Effector memory CD8-positive, alpha-beta T cell (primary cell): ENCODE measurements around the gene NUDT16L1.

Experiments
- ATAC-seq: fragments of 150-1000 bp; cut with Tn5 transposase; replicated peaks from 2 replicates; pipeline ENCODE4 v1.10.0; 2021; ENCODE audit warnings: mild to moderate bottlenecking, moderate library complexity
- DNase-seq, 3 experiments: peaks; one replicate each; pipeline ENCODE4 v3.0.0; 2021
- H3K27ac Mint-ChIP-seq, 2 donors: one replicate each; pipeline ENCODE4 v1.8.0; 2022; ENCODE audit warnings: mild to moderate bottlenecking in 2 of 2, mixed read lengths in 2 of 2, moderate library complexity in 2 of 2
- H3K27me3 Mint-ChIP-seq, 2 donors: one replicate each; pipeline ENCODE4 v1.8.0; 2022; ENCODE audit warnings: mixed read lengths in 2 of 2
- H3K36me3 Mint-ChIP-seq: one replicate; pipeline ENCODE4 v1.8.0; 2022; ENCODE audit warnings: mild to moderate bottlenecking, moderate library complexity, mixed read lengths; ENCODE audit not compliant: insufficient read depth
- H3K4me1 Mint-ChIP-seq, 2 donors: one replicate each; pipeline ENCODE4 v1.8.0; 2022; ENCODE audit warnings: low read depth in 2 of 2, mixed read lengths in 2 of 2
- H3K4me3 Mint-ChIP-seq, 2 donors: one replicate each; pipeline ENCODE4 v1.8.0; 2022; ENCODE audit warnings: mild to moderate bottlenecking in 2 of 2, mixed read lengths in 2 of 2, moderate library complexity in 2 of 2
- H3K9me3 Mint-ChIP-seq, 2 donors: one replicate each; pipeline ENCODE4 v1.8.0; 2022; ENCODE audit warnings: mixed read lengths in 2 of 2

The NUDT16L1 gene

DNA sequence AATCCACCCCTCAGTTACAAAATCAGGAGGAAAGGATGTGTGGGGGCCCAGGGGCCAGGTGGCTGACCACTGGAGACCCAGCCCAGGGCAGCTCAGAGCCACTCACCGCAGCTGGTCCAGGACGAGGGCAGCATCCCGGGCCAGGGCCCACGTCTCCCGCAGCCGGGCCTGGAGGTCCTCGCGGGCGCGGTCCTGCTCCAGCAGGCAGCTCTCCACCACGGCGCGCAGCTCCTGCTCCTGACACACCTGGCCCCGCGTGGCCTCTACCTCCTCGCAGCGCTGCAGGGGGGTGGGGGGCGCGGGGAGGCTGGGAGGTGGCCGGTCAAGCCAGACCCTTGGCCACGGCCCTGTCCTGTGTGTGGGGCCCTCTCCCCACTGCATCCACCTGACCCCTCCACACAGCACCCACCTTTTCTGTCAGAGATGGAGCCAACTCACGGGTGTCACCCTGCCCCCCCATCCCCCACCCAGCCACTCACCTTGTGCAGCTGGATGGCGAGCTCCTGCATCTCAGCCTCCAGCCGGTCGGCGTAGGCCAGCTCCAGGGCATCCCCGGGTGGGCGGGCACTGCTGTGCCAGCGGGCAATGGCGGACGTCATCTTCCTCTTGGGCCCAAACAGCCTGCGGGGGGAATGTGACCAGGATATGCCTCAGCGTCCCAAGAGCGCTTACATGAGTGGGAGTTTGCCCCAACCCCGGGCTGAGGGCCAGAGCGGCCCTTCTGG, 5.1 kb downstream of the NUDT16L1 start:
- Mint-ChIP-seq H3K4me1 (peaks cover 7 to 8% of the 10 kb centered on the region in 2 donors), H3K27me3 (no peaks in the 10 kb centered on the region), H3K36me3 (peaks cover 54% of the 10 kb centered on the region), H3K27ac (peak overlapping the region in 1 of 2 donors; percentile 51), H3K4me3 (no peak overlapping the region), H3K9me3 (no peaks in the 10 kb centered on the region)
- no peak for ATAC-seq
- no peak for DNase-seq

DNA sequence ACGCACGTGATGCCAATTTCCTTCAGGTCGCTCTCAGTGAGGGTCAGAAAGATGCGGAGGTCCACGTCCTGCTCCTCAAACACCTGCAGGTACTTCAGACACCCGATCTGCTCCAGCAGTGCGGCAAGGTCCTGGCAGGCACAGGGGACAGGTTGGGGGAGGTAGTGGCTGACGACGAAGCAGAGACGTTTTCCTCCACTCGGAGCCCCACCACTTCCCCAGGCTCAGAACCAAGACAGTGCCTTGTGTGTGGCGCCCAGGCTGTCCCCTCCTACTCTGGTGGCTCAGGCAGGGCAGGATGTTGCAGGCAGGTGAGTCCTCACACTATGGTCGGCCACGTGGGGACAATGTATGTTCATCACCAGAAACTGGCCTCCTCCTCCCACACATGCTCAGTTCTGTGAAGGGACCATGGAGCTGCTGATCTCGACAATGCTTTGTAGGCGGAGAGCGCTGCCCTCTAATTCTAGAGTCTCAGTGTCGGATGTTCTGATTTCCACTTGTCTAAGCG, 5.7 kb downstream of the NUDT16L1 start:
- H3K36me3 Mint-ChIP-seq: peaks cover 56% of the 10 kb centered on the region
- no peaks in the 10 kb centered on the region for H3K9me3 Mint-ChIP-seq
- ATAC-seq: no peak
- no peaks in the 10 kb centered on the region for H3K27me3 Mint-ChIP-seq
- peaks cover 7 to 8% of the 10 kb centered on the region in 2 donors for H3K4me1 Mint-ChIP-seq
- peak overlapping the region in 1 of 2 donors; percentile 51 for H3K27ac Mint-ChIP-seq
- H3K4me3 Mint-ChIP-seq: no peak overlapping the region
- DNase-seq: no peak

DNA sequence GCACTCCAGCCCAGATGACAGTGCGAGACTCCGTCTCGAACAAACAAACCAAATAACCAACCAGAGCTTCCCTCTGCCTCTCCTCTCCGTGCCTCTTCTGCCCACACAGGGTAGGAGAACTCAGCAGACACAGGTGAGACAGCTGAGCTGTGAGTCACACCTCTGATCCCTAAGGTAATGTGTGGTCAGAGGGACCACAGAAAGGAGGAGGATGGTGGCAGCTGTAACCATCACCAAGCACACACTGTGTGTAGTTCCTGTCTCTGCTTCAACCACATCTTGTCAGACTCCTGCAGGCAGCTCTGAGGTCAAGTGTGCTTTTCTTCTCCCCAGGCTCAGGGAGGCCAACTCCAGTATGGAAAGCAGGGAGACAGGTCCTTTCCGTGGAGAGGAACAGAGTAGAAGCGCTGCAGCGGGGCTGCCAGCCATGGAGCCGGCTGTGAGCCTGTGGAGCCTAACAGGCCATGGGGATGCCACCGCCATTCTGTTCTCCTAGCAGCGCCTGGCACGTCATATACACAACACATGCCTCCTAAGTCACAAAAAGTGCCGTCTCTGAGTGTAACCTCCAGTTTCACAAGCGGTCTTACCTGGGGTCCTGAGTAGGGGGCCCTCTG, 7.1 kb downstream of the NUDT16L1 start:
- no peak for DNase-seq
- H3K4me1 Mint-ChIP-seq: peaks cover 2% of the 10 kb centered on the region in 2 donors
- H3K27ac Mint-ChIP-seq: no peak overlapping the region
- ATAC-seq: peak; percentile 73
- no peak overlapping the region for H3K4me3 Mint-ChIP-seq
- H3K9me3 Mint-ChIP-seq: no peaks in the 10 kb centered on the region
- peaks cover 55% of the 10 kb centered on the region for H3K36me3 Mint-ChIP-seq
- no peaks in the 10 kb centered on the region for H3K27me3 Mint-ChIP-seq

DNA sequence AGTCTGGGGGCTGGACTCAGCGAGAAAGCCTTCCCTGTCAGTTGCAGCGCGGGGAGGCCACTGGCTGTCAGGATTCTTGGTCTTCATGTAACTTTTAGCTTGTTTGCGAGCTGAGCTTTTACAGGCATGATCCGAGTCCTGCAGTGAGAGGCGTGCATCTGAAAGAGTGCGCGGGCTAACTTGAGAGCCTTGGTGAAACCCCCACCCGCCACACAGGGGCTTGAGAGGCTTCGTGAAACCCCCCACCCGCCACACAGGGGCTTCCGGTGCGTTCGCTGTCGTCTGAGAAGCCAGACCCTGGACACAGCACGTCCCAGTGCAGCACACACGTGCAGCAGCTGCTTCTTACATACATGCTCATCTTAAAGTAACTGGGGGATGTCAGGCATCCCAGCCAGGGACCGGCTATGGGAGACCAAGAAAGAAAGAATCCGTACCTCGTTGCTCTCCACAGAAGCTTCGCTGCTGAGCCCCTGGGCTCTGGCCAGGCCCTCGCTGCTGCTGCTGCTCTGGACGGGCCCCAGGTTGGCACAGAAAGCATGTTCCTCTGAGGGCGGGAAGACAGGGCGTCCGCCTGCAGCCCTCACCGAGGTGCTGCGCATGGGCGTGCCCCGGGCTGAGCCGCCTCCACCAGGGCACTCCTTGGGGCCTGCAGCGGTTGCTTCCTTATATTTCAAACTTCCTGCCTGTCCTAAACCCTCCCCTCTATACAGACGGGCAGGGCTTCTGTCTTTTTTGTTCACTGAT, 7.8 kb downstream of the NUDT16L1 start:
- Mint-ChIP-seq H3K27me3 (no peaks in the 10 kb centered on the region), H3K4me3 (no peak overlapping the region), H3K27ac (no peak overlapping the region), H3K4me1 (no peaks in the 10 kb centered on the region), H3K9me3 (no peaks in the 10 kb centered on the region), H3K36me3 (peaks cover 58% of the 10 kb centered on the region)
- ATAC-seq: no peak
- DNase-seq: no peak

DNA sequence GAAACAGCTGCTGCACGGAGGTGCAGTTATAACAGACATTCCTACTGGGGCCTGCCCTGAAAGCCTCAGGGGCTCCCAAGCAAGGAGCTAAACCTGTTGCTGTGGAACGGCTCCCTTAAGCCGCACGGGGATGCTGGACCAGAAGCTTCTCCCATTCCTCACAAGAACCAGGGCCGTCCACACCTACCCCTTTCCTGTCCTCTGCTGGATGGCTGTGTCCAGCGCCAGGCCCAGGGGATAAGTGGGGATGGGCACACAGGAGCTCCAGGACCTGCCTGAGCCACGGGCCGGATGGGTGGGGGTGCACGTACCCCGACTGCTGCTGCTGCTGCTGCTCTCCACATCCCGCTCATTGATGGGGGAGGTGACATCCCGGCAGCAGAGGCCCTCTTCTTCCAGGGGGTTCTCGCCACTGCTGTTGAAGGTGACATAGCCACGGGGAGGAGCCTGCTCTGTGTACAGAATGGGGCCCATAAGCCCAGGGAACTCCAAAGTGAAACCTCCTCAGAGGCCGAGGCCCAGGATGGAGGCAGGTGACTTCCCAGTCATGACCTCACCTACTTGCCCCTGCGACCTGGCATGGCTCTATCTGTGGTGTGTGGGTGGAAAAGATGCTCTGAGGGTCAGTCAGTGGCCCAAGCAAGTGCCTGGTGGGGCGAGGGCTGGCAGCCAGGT, 8.6 kb downstream of the NUDT16L1 start:
- Mint-ChIP-seq H3K27me3 (no peaks in the 10 kb centered on the region), H3K36me3 (peaks cover 55% of the 10 kb centered on the region), H3K4me3 (no peak overlapping the region), H3K27ac (peak overlapping the region in 1 of 2 donors; percentile 59), H3K4me1 (no peaks in the 10 kb centered on the region), H3K9me3 (no peaks in the 10 kb centered on the region)
- ATAC-seq (no peak), DNase-seq (no peak)

DNA sequence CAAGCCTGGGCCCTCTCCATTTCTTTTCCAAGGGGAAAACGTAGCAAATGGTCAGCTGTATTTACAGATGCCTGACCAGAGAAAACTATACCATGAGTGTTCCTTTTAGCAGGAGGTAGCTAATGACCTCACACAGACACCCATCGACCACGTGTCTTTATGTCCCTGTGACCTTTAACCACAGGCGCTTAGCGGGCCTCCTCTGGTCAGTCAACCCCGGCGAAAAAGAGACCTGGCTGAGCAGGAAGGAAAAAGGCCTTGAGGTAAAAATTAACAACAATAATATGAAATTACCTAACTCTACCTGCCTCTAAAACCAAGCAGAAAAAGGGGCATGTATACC, 9.1 kb downstream of the NUDT16L1 start:
- Mint-ChIP-seq H3K4me3 (no peak overlapping the region), H3K27me3 (no peaks in the 10 kb centered on the region), H3K9me3 (no peaks in the 10 kb centered on the region), H3K36me3 (peaks cover 55% of the 10 kb centered on the region), H3K27ac (peak overlapping the region in 1 of 2 donors; percentile 59), H3K4me1 (no peaks in the 10 kb centered on the region)
- no peak for ATAC-seq
- no peak for DNase-seq

DNA sequence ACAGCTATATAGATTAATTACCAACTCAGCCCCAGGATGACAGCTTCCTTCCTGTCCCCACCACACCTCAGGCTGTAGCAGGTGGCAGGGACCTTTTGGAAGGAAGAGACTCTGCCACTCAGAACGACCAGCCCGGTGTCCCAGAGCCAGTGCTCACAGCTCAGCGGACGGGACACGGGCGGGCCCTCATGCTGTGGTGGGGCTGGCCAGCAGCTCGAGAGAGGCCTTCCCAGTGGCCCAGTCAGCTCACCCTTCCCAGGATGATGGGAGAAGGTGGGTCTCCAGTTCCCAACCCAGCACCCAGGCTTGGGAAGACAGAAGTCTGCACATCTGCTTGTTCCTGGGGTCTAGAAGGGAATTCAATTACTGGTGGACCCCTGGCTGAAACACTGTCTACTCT, 10.5 kb downstream of the NUDT16L1 start:
- Mint-ChIP-seq H3K9me3 (no peaks in the 10 kb centered on the region), H3K4me1 (no peaks in the 10 kb centered on the region), H3K27me3 (no peaks in the 10 kb centered on the region), H3K36me3 (peaks cover 51% of the 10 kb centered on the region), H3K27ac (no peak overlapping the region), H3K4me3 (no peak overlapping the region)
- ATAC-seq (no peak), DNase-seq (no peak)

DNA sequence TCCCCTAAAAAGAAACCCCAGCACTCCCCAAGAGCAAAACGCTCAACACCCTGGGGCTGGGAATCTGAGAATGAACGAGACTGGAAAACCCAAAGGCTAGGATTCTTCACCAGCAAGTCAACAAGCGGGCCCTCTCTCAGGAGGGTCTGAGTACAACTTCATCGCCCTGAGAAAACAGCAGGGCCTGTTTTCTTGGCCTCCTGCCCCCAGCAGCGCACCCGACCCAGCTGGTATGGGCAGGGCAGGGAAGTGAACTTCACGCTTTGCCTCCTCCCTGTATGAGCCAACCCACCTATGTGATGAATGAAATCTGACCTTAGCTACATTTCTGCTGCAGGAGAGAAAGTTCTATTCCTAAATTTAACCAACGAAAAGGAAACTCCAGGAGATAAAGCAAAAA, 11.1 kb downstream of the NUDT16L1 start:
- no peaks in the 10 kb centered on the region for H3K4me1 Mint-ChIP-seq
- H3K36me3 Mint-ChIP-seq: peaks cover 50% of the 10 kb centered on the region
- no peak for ATAC-seq
- no peaks in the 10 kb centered on the region for H3K9me3 Mint-ChIP-seq
- DNase-seq: no peak
- H3K27ac Mint-ChIP-seq: no peak overlapping the region
- no peak overlapping the region for H3K4me3 Mint-ChIP-seq
- no peaks in the 10 kb centered on the region for H3K27me3 Mint-ChIP-seq

DNA sequence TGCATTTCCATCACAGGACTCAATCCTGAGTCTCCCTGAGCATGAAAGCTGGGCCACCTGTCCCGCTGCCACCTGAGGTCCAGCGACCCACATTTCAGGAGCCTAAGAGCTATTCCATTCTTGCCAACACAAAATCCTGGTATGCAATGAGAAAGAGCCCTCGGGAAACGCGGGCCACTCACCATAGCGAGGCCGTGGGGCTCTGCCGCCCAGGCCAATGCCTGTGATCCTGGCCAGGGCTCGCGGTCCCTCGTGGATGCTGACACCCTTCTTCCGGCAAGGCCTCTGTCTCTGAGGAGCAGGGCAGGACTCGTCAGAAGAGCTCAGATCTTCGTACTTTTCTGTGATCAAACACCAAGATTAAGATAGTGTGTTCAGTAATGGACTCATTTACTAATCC, 11.6 kb downstream of the NUDT16L1 start:
- no peak overlapping the region for H3K4me3 Mint-ChIP-seq
- ATAC-seq (no peak), DNase-seq (no peak)
- H3K27me3 Mint-ChIP-seq: no peaks in the 10 kb centered on the region
- H3K36me3 Mint-ChIP-seq: peaks cover 52% of the 10 kb centered on the region
- no peaks in the 10 kb centered on the region for H3K4me1 Mint-ChIP-seq
- H3K27ac Mint-ChIP-seq: no peak overlapping the region
- H3K9me3 Mint-ChIP-seq: no peaks in the 10 kb centered on the region

DNA sequence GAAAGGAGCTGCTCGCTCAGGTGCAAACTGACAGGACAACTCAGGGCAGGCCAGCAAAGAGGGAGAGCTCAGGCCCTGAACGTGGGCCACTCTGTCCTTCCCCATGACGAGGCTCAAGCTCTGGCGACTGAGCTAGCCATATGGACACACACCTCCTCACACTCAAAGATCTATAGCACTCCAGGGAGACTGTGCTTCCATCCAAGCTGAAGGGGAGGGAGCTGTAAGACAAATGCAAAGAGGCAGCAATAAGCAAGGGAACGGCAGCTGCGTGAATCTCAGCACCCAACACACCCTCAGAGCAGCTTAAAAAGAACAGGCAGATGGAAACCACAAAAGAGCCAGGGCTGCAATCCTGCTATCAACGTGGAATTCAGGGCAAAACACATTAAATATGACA, 13.5 kb downstream of the NUDT16L1 start:
- DNase-seq: no peak
- Mint-ChIP-seq H3K4me1 (no peaks in the 10 kb centered on the region), H3K9me3 (no peaks in the 10 kb centered on the region), H3K27ac (no peak overlapping the region), H3K4me3 (no peak overlapping the region), H3K36me3 (peaks cover 63% of the 10 kb centered on the region), H3K27me3 (no peaks in the 10 kb centered on the region)
- ATAC-seq: no peak

DNA sequence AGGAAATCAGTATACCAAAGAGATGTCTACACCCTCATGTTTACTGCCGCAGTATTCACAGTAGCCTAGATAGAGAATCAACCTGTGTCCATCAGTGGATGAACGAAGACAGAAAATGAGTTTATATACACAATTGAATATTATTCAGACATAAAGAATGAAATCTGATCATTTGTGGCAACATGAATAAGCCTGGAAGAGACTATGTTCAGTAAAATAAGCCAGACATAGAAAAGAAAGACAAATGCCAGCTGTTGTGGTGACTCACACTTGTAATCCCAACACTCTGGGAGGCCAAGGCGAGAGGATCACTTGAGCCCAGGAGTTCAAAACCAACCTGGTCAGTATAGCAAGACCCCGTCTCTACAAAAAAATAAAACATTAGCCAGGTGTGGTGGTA, 16.1 kb downstream of the NUDT16L1 start:
- no peak overlapping the region for H3K4me3 Mint-ChIP-seq
- no peak for DNase-seq
- no peak overlapping the region for H3K27ac Mint-ChIP-seq
- no peak for ATAC-seq
- H3K9me3 Mint-ChIP-seq: no peaks in the 10 kb centered on the region
- peaks cover 67% of the 10 kb centered on the region for H3K36me3 Mint-ChIP-seq
- peaks cover 0 to 2% of the 10 kb centered on the region in 2 donors for H3K4me1 Mint-ChIP-seq
- H3K27me3 Mint-ChIP-seq: no peaks in the 10 kb centered on the region

DNA sequence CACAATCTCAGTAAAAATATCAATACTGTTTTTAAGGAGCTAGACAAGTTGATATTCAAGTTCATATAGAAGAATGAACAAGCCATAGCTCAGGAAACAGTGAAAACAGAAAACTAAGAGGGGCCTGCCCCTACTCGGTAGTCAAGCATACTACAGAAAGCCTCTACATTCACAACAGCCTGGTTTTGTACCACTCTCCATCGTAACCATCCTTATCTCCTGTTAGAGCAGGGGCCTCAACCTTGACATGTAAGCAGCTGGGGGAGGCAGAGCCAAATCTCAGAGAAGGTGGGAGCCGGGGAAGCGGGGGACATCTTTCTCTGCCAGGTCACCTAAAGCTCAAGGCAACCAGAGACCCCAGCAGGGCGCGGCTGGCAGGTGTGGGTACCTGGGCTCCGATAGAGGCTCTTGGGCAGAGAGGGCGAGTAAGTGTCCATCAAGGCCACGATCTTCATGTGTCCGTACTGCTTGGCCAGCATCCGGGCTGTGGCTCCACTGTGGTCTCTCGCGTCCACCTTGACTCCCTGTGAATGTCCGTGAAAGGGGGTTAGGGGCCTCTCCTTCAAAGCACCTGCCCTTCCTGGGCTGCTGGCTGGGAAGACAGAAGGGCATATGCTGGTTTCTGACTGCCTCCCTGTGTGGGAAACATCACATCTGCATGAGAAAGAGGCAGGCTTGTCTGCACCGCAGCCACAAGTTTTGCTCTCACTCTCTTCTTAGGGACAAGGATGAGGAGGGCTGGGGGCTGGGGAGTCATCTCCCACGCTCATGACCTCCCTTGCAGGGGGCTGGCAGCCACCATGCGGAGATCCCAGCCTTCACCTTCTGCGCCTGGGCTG, 20.5 kb downstream of the NUDT16L1 start:
- ATAC-seq: no peak
- Mint-ChIP-seq H3K36me3 (peaks cover 60% of the 10 kb centered on the region), H3K4me1 (peaks cover 0 to 2% of the 10 kb centered on the region in 2 donors), H3K4me3 (no peak overlapping the region), H3K27me3 (no peaks in the 10 kb centered on the region), H3K9me3 (no peaks in the 10 kb centered on the region), H3K27ac (peak overlapping the region in 1 of 2 donors; percentile 51)
- DNase-seq: no peak

DNA sequence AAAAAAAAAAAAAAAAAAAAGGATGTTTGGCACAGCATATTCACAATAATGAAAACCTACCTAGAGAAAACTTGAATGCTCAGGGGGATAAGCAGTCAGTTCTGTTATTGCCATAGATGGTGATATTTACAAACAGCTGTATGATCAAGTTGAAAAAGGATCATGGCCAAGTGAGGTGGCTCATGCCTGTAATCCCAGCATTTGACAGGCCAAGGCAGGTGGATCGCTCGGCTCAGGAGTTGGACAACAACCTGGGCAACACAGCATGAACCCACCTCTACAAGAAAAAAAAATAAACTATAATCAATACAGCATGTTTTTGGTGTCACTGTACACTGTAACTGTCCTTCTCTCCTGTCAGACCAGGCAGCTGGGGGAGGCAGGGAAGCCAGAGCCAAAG, 21.6 kb downstream of the NUDT16L1 start:
- Mint-ChIP-seq H3K4me1 (peaks cover 0 to 2% of the 10 kb centered on the region in 2 donors), H3K27ac (peak overlapping the region in 1 of 2 donors; percentile 13), H3K9me3 (no peaks in the 10 kb centered on the region), H3K27me3 (no peaks in the 10 kb centered on the region), H3K4me3 (no peak overlapping the region), H3K36me3 (peaks cover 51% of the 10 kb centered on the region)
- no peak for DNase-seq
- ATAC-seq: no peak
